Measurements from ENCODE around the gene NTN5. TPM values are rescaled to one million over a fixed set of nuclear protein-coding genes. Genes with fewer than 3 reads are reported as not detected.

Gene NTN5
- total and polyA plus RNA-seq, 10 of the 15 experiments (the other 5 are each of a cell fraction or from before 2014, with no cell fraction given) = 0.07 to 0.22 TPM; not detected in 8

DNA sequence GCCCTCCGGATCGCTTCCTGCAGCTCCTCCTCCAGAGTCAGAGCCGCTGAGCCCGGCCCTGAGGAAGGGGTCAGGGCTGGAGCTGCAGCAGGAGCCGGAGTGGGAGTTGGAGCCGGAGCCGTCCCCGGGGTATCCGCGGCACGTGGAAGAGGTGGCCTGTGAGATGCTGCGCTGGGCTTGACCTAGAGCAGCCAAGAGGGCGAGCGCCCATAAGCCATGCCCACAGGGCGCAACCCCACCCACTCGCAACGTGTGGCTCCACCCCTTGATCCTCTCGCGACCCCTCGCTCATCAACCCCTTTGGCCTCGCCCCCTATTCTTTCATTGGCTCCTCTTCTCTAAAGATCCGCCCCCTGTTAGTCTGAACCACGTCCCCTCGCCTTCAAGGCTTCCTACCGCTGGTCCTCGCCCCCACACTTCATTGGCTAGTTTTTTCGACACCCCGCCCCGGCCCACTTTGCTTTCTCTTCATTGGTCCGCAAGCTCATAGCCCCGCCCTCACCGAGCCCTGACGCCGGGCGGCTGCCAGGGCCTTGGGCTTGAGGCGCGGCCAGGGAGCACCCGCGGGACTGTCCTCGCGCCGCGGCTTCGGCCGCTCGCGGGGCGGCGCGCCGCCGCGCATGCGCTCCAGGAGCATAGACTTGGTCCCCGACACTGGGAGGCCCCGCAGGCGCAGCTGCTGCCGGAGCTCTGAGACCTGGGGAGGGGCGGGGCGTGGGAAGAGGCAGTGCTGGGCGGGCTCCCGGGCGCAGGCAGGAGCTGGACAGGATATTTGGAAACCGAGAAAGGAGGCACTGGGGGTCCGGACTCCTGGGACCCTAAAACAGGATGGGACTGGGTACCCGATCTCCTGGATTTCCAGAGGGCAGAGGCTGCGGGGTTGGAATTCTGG is 41.3 kb upstream of the NTN5 start:
- POLR2A ChIA-PET = interaction anchor here (0.5 to 3.0 kb wide), 5 partner anchors 11 to 739 kb away, joined by 3 to 7 read pairs (median 4); partner anchors contain the start of gene ALDH16A1
- FAIRE-seq = peak; percentile 99
- no peak for TF ChIP-seq SUZ12 (IDR thresholded peaks at IDR 0.05; ENCODE audit: unreplicated experiment)
- TF ChIP-seq, protein P1, sequence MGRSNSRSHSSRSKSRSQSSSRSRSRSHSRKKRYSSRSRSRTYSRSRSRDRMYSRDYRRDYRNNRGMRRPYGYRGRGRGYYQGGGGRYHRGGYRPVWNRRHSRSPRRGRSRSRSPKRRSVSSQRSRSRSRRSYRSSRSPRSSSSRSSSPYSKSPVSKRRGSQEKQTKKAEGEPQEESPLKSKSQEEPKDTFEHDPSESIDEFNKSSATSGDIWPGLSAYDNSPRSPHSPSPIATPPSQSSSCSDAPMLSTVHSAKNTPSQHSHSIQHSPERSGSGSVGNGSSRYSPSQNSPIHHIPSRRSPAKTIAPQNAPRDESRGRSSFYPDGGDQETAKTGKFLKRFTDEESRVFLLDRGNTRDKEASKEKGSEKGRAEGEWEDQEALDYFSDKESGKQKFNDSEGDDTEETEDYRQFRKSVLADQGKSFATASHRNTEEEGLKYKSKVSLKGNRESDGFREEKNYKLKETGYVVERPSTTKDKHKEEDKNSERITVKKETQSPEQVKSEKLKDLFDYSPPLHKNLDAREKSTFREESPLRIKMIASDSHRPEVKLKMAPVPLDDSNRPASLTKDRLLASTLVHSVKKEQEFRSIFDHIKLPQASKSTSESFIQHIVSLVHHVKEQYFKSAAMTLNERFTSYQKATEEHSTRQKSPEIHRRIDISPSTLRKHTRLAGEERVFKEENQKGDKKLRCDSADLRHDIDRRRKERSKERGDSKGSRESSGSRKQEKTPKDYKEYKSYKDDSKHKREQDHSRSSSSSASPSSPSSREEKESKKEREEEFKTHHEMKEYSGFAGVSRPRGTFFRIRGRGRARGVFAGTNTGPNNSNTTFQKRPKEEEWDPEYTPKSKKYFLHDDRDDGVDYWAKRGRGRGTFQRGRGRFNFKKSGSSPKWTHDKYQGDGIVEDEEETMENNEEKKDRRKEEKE (IDR thresholded peaks at IDR 0.05) = no peak
- TF ChIP-seq TCF12 (IDR thresholded peaks at IDR 0.05; ENCODE audit: low read depth, low read length) = peak; percentile 70
- TF ChIP-seq TBL1XR1 (IDR thresholded peaks at IDR 0.05; ENCODE audit: low read depth, low read length) = peak; percentile 3; the same call in 1 of the 2 replicates
- TF ChIP-seq RB1 (IDR thresholded peaks at IDR 0.05; ENCODE audit: borderline replicate concordance) = 0 out of 2 replicates have a peak, but pooled peaks have one; percentile 34
- 0 out of 2 replicates have a peak, but pooled peaks have one; percentile 27 for TF ChIP-seq ZNF207 (IDR thresholded peaks at IDR 0.05; ENCODE audit: borderline replicate concordance)
- TF ChIP-seq, protein P2, sequence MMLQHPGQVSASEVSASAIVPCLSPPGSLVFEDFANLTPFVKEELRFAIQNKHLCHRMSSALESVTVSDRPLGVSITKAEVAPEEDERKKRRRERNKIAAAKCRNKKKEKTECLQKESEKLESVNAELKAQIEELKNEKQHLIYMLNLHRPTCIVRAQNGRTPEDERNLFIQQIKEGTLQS (IDR thresholded peaks at IDR 0.05; ENCODE audit: borderline replicate concordance, extremely low read depth, low read depth, low read length) = 0 out of 2 replicates have a peak, but pooled peaks have one; percentile 32
- TF ChIP-seq BMI1 (IDR thresholded peaks at IDR 0.05; ENCODE audit: borderline replicate concordance) = no peak
- peak; percentile 35; the same call in 1 of the 2 replicates for TF ChIP-seq TAF1 (IDR thresholded peaks at IDR 0.05; ENCODE audit: borderline replicate concordance, low read depth, low read length)
- TF ChIP-seq CHD2 (IDR thresholded peaks at IDR 0.05; ENCODE audit: borderline replicate concordance, low read depth, low read length) = peak; percentile 84
- TF ChIP-seq IRF4 (IDR thresholded peaks at IDR 0.05; ENCODE audit: low read depth, low read length) = no peak
- TF ChIP-seq NR2C1 (IDR thresholded peaks at IDR 0.05) = peak; percentile 9; the same call in 1 of the 2 replicates
- peak; percentile 92 for TF ChIP-seq IKZF1 (conservative IDR thresholded peaks at IDR 0.05)
- TF ChIP-seq, protein P3, sequence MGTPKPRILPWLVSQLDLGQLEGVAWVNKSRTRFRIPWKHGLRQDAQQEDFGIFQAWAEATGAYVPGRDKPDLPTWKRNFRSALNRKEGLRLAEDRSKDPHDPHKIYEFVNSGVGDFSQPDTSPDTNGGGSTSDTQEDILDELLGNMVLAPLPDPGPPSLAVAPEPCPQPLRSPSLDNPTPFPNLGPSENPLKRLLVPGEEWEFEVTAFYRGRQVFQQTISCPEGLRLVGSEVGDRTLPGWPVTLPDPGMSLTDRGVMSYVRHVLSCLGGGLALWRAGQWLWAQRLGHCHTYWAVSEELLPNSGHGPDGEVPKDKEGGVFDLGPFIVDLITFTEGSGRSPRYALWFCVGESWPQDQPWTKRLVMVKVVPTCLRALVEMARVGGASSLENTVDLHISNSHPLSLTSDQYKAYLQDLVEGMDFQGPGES (IDR thresholded peaks at IDR 0.05) = peak; percentile 73
- peak; percentile 96 for TF ChIP-seq NFYB (IDR thresholded peaks at IDR 0.05; ENCODE audit: insufficient read depth, low read depth, low read length)
- no peak for TF ChIP-seq NFYA (IDR thresholded peaks at IDR 0.05; ENCODE audit: borderline replicate concordance, low read depth, low read length)
- TF ChIP-seq ZNF217 (IDR thresholded peaks at IDR 0.05) = no peak
- peak; percentile 84 for TF ChIP-seq SP1 (IDR thresholded peaks at IDR 0.05; ENCODE audit: low read depth, low read length)

More for the DNA sequence above, 41.3 kb upstream of the NTN5 start:
- peak overlapping the region; percentile 95 for H3K4me3 ChIP-seq
- peak overlapping the region; percentile 94 for H2AFZ ChIP-seq (ENCODE audit: control insufficient read depth, low read depth, low read length)
- H3K4me1 ChIP-seq (ENCODE audit: control insufficient read depth, insufficient read depth, low read length) = peaks cover 16% of the 10 kb centered on the region
- BruUV-seq (replicated peaks) = no TSS peak
- intact Hi-C loops (cut with micrococcal nuclease; ENCODE audit: unreplicated experiment) (no loop called here), in situ Hi-C loops (cut with MboI) (no loop called here)
- peak overlapping the region; percentile 71; the same call in 1 of the 2 replicates for H3K27ac ChIP-seq (ENCODE audit: control insufficient read depth, insufficient read depth)
- peak overlapping the region; percentile 87 for H3K9ac ChIP-seq (ENCODE audit: control insufficient read depth, insufficient read depth, low read length)
- ATAC-seq = peak; percentile 98
- under 1% methylated on average over 64 of the region's 67 CpGs for WGBS (ENCODE audit: insufficient coverage, insufficient replicate concordance, low lambda C conversion rate, missing lambda C conversion rate)
- H3K4me2 ChIP-seq (ENCODE audit: control insufficient read depth, insufficient read depth) = peak overlapping the region; percentile 94
- CTCF ChIA-PET = no interaction called here
- SMC1A ChIA-PET (ENCODE audit: uncharacterized antibody, unreplicated experiment) = interaction anchor here (0.6 to 1.1 kb wide), 3 partner anchors 63 to 788 kb away, joined by 3 to 5 read pairs (median 3); partner anchors contain the start of gene CA11
- H3K79me2 ChIP-seq (ENCODE audit: control insufficient read depth, insufficient read depth, low read length) = no peaks in the 10 kb centered on the region
- peak; percentile 97 for DNase-seq (ENCODE audit: low read depth, low spot score)
- H3K9me3 ChIP-seq (replicated peaks; ENCODE audit: control insufficient read depth, insufficient read depth, low read length) = no peaks in the 10 kb centered on the region; the same call in 2 of the 3 replicates
- H3K27me3 ChIP-seq (replicated peaks in 1 of 2; ENCODE audit: control insufficient read depth in 2 of 2, insufficient read depth in 2 of 2, low read length in 1 of 2) = no peaks in the 10 kb centered on the region
- RAD21 ChIA-PET (ENCODE audit: unreplicated experiment) = interaction anchor here (0.6 to 1.4 kb wide), 4 partner anchors 10 to 403 kb away, joined by 3 to 4 read pairs (median 4); partner anchors contain the start of gene CA11
- H4K20me1 ChIP-seq (ENCODE audit: control insufficient read depth, insufficient read depth) = no peaks in the 10 kb centered on the region
- no peaks in the 10 kb centered on the region for H3K36me3 ChIP-seq (ENCODE audit: control insufficient read depth in 2 of 2, insufficient read depth in 2 of 2, low read length in 1 of 2)

All from GM12878 (cell line).